ENCODE results near the gene GAS2L3.

- TF ChIP-seq CTCF (IDR thresholded peaks at IDR 0.05), result no peak
- TF ChIP-seq TCF7L2 (IDR thresholded peaks at IDR 0.05; ENCODE audit: low read depth, low read length), result no peak
These were observed 78.2 kb downstream of the GAS2L3 start for GRCh38 chr12:100651694-100652093.

Data from Panc1 (cell line).